ENCODE results near the gene TNFRSF9. TPM values are rescaled to one million over a fixed set of nuclear protein-coding genes. Genes with fewer than 3 reads are reported as not detected.

The TNFRSF9 gene
- total and polyA plus RNA-seq, 4 donors = under 0.01 to 0.09 (median 0.02) TPM; not detected in 1

- Histone ChIP-seq H3K4me1 (ENCODE audit: control insufficient read depth in 4 of 4, insufficient read depth in 4 of 4, low read length in 3 of 4) (no peaks in the 10 kb centered on the region), H3K4me3 (ENCODE audit: low read depth in 1 of 3, low read length in 3 of 3) (no peak overlapping the region), H3K36me3 (ENCODE audit: control insufficient read depth in 4 of 4, insufficient read depth in 3 of 4, low read depth in 1 of 4, low read length in 3 of 4) (no peaks in the 10 kb centered on the region), H3K9ac (ENCODE audit: low read depth in 1 of 2, low read length in 2 of 2) (no peak overlapping the region), H3K9me3 (ENCODE audit: control insufficient read depth in 4 of 4, low read length in 3 of 4) (no peaks in the 10 kb centered on the region), H3K27me3 (ENCODE audit: control insufficient read depth in 4 of 4, insufficient read depth in 4 of 4, low read length in 3 of 4) (peaks cover 0 to 3% (median 2%) of the 10 kb centered on the region in 4 donors), H3K27ac (ENCODE audit: low read depth in 1 of 2, low read length in 2 of 2) (no peak overlapping the region)
- 52% methylated on average over 18 of the region's 18 CpGs for WGBS
- TF ChIP-seq SP1 (IDR thresholded peaks at IDR 0.05) (no peak), MAX (IDR thresholded peaks at IDR 0.05) (no peak), EGR1 (IDR thresholded peaks at IDR 0.05; ENCODE audit: low read depth in 2 of 2) (no peak), JUND (IDR thresholded peaks at IDR 0.05) (no peak), RXRA (IDR thresholded peaks at IDR 0.05) (no peak), NR2F2 (IDR thresholded peaks at IDR 0.05) (no peak), RAD21 (IDR thresholded peaks at IDR 0.05) (no peak), ATF3 (IDR thresholded peaks at IDR 0.05) (no peak), TAF1 (conservative IDR thresholded peaks at IDR 0.05) (no peak), HNF4A (conservative IDR thresholded peaks at IDR 0.05) (no peak), REST (IDR thresholded peaks at IDR 0.05) (no peak), ZBTB33 (IDR thresholded peaks at IDR 0.05) (no peak)
- no peak for DNase-seq (ENCODE audit: low spot score)
Measured at GRCh38 chr1:7912743-7913557, 27.7 kb downstream of the TNFRSF9 start.

GRCh38 chr1:7912145-7912544 lies 28.5 kb downstream of the TNFRSF9 start:
- no peak overlapping the region for H3K4me3 ChIP-seq (ENCODE audit: low read depth in 1 of 3, low read length in 3 of 3)
- H3K4me1 ChIP-seq (ENCODE audit: control insufficient read depth in 4 of 4, insufficient read depth in 4 of 4, low read length in 3 of 4) = no peaks in the 10 kb centered on the region
- no peak overlapping the region for H3K27ac ChIP-seq (ENCODE audit: low read depth in 1 of 2, low read length in 2 of 2)
- WGBS = 86% methylated on average over 3 of the region's 3 CpGs
- H3K9ac ChIP-seq (ENCODE audit: low read depth in 1 of 2, low read length in 2 of 2) = no peak overlapping the region
- H3K27me3 ChIP-seq (ENCODE audit: control insufficient read depth in 4 of 4, insufficient read depth in 4 of 4, low read length in 3 of 4) = peaks cover 0 to 3% (median 1%) of the 10 kb centered on the region in 4 donors
- no peak for TF ChIP-seq CTCF (IDR thresholded peaks at IDR 0.05; ENCODE audit: low read depth, low read length, missing input control)
- no peaks in the 10 kb centered on the region for H3K9me3 ChIP-seq (ENCODE audit: control insufficient read depth in 4 of 4, low read length in 3 of 4)
- H3K36me3 ChIP-seq (ENCODE audit: control insufficient read depth in 4 of 4, insufficient read depth in 3 of 4, low read depth in 1 of 4, low read length in 3 of 4) = no peaks in the 10 kb centered on the region
- DNase-seq (ENCODE audit: low spot score) = no peak
